SK-N-MC (cell line): ENCODE measurements around the gene CRACDL.

Source experiments
- EZH2 ChIP-seq: fragments of 200-600 bp; sonication (generic); IDR thresholded peaks from one replicate; pipeline ENCODE4 v1.6.1; 2017; ENCODE audit warnings: antibody characterized with exemption
- POLR2AphosphoS5 ChIP-seq: IDR thresholded peaks from 2 replicates; pipeline ENCODE4 v1.6.1; 2012; ENCODE audit warnings: mild to moderate bottlenecking, low read depth, low read length, borderline replicate concordance

DNA sequence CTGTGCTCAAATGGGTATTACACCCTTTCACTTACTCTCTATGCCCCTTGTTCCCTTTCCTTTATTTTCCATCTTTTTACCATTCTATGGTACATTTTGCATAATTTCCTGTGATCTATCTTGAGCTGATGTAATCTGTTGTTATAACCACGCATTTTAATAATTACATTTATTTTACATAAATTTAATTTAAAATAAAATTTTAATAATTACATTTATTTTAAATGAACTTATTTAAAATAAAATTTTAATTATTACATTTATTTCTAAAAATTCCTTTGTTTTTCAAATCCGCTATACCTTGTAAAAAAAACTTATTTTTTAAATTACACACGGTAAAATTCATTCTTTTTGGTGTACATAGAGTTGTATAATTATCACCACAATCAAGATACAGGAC, 93.9 kb downstream of the CRACDL start:
- TF ChIP-seq POLR2AphosphoS5, result no peak
- TF ChIP-seq EZH2, result no peak
